IPS DF 19.7 (cell line): ENCODE data around the gene UROC1.

Source experiments
- DNase-seq: peaks from one replicate; pipeline ENCODE4 v3.0.0-alpha.2; 2013; ENCODE audit warnings: low read depth, low spot score

The UROC1 gene

DNA sequence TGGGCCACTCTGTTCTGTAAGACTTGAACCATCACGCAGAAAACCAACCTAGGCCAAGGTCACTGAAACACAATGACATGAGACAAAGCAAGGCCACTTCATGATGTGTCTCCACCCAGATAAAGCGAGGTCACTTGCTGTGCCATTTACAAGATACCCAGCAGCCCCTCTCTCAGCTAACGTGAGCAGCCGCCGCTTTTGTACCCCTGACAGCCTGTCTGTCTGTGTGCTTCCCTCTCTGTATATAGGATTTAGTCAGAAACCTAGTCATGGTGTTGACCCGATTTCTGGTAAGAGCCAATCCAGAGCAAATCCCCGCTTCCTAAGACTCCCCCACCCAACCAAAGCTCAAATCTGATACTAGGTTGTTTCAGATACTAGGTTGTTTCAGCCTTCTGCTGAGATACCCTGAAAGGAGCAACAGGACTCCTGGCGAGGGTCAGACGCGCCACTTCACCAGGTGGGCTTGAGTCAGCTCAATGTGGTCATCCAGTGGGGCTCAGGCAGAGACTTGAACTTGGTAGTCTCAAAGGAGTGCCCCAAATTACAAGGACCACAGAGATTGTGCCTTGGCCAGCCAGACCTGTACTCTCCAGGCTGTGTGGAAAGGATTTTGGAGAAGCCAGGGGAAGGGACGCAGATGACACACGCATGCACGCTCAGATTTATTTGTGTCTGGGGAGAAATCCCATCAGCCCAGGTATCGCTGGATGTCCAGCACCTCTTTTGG lies 38.8 kb downstream of the UROC1 start:
- DNase-seq: no peak

DNA sequence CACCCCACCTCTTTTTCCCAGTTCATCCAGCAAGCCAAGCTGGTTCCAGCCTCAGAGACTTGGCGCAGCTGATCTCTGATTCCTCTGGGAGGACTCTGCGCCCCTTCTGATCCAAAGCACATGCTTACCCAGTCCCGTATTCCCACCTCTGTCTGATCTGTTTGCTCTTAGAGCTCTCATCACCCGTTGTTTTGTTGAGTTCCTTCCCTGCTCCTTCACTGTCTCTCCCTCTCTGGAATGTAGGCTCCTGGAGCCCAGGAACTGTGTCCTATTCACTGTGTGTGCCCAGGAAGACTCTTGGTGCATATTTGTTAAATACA lies 40.6 kb downstream of the UROC1 start:
- no peak for DNase-seq

- no peak for DNase-seq
These were observed 41.2 kb downstream of the UROC1 start for GRCh38 chr3:126476166-126477060.

DNA sequence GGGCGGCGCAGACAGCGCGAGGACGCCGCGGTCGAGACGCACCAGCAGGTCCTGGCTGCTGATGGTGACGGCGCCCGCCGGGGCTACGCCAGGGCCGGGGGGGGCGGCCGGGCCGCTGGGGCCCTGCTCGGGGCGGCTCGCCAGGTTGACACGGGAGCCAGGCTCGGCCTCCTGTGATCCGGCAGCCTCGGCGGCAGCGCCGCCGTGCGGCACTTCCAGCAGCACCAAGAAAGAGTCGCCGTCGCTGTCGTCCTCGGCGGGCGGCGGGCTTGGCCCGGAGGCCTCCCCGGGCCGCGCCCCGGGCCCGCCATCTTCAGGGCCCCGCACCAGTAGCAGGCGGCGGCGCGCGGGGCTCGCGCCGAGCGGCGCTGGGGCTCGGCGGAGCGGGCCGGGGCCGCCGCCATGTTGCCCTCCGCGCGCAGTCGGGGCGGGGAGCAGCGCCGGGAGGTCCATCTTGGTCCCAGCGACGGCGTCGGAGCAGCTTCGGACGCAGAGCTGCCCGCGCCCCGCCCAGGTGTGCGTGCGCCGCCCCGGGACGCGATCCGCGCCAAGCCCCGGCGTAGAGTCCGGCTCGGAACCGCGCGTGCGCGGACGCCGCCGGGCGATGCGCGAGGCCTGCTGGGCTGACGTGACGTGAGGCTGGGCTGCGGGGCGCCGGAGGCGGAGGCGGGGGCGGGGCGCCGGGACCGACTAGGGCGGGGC lies 42.0 kb downstream of the UROC1 start, which contains the start of gene ZXDC:
Gene ZXDC (minus strand): TSS at position 479 of the 702 bp plus-strand sequence. CDS start 26 bp downstream, at position 453.
- DNase-seq: no peak

GRCh38 chr3:126474498-126475412 lies 42.8 kb downstream of the UROC1 start:
- no peak for DNase-seq

GRCh38 chr3:126473292-126474168 lies 44.0 kb downstream of the UROC1 start:
- DNase-seq: no peak

- DNase-seq: no peak
These were observed 45.1 kb downstream of the UROC1 start for GRCh38 chr3:126472277-126473006.

DNA sequence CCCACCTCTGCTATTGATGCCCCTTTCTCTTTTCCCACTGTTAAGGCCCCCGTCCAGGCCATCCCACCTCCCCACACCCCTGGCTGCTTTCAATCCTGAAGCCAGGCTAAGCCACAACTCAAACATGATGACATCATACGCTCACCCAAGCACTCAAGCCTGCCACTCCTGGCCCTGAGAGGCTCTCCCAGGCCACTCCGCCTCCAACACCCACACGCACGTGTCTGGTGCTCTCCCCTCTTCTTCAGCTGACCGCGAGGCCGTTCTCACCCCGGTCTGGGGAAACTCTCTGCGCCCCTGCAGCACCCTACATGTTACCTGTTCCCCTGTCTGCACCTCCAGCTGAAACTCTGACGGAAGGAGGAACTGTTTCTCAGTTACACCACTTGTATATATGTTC lies 48.1 kb downstream of the UROC1 start:
- DNase-seq: no peak

GRCh38 chr3:126468028-126468891 lies 49.3 kb downstream of the UROC1 start:
- DNase-seq: no peak

DNA sequence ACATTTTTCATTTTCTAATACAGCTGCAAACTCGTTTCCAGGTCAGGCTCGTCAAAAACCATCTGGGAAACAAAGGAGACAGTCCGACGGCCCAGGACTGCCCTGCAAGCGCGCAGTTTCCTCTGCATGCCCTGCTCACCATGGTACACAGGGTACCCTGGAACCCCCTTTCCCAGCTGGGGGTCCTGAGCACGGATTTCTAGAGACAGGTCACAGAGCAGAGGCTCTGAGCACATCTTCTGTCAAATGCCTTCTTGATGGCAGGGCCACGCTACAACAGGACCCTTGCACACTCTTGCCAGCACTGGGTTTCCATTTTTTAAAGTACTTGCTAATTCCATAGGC lies 50.0 kb downstream of the UROC1 start:
- DNase-seq: no peak

GRCh38 chr3:126466886-126467610 lies 50.5 kb downstream of the UROC1 start:
- no peak for DNase-seq

GRCh38 chr3:126465928-126466544 lies 51.5 kb downstream of the UROC1 start:
- no peak for DNase-seq

DNA sequence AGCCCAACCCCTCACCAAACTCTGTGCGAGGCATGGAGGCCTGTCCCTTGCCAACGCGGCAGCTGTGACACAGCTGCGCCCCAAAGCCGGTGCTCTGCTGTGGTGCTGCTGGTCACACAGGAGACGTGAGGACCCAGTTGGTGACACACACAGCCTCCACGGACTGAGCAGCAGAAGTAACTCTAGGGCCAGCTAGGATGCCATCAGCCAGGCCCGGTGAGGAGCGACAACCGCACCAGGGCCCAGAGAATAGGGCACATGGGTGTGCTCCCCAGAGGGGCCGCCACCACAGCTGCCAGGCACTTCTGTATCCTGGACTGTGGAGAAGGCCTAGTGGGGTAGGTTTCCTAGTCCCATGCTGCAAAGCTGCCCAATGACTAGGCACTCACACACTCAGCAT lies 52.6 kb downstream of the UROC1 start:
- no peak for DNase-seq

- DNase-seq: no peak
These were observed 53.1 kb downstream of the UROC1 start for GRCh38 chr3:126464494-126464893.

GRCh38 chr3:126464093-126464492 lies 53.5 kb downstream of the UROC1 start:
- DNase-seq: no peak

- no peak for DNase-seq
These were observed 54.1 kb downstream of the UROC1 start for GRCh38 chr3:126463521-126463920.

DNA sequence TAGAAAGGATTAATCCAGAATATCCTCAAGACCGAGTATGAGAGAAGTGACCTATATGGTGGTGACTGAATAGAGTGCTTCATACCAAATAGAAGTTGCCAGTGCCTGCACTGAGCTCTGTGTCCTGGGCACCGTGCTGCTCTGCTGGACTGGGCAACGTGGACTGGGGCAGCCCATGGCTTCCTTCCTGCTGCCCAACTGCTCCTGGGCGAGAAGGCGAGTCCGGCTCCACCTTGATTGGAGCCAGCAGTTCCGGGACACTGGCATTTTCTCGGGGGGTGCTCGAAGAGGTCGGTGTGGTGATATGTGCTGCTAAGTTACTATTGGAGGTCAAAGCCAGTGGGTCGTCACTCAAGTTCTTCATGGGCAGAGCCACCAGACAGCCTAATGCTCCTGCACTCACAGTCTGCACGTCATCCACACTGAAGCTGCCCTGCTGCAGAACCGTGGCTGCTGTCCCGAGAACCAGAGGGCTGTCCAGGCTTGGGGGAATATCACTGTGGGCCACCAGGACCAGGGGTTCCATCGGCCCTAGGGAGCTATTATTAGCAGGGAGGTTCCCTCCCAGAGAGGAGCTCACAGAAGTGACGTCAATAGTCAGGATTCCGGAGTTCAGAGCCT lies 56.0 kb downstream of the UROC1 start:
- DNase-seq: no peak
